ENCODE measurements around the gene GRID1. TPM values are rescaled to one million over a fixed set of nuclear protein-coding genes. Genes with fewer than 3 reads are reported as not detected.

Gene GRID1
- total RNA-seq, 4 donors from 2014 or later, result 17.2 to 28.1 (median 23.6) TPM

DNA sequence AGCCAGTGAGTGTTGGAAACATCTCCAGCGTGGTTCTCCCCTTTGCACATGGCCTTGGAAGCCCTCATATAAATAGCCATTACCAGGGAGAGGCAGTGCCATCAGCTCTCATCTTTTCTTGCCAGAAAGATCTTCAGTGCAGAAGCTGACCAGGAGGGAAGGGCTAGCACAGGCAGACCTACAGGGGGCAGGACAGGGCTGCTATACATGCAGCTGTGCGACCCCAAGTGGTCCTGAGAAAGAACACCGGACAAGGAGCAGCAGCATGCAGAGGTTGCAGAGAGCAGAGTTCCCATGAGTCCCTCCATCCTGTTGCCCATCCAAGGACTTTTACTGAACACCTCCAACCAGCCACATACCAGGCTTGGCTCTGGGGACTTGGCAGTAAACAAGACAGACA is 17.1 kb downstream of the GRID1 start:
- TF ChIP-seq, protein P1, sequence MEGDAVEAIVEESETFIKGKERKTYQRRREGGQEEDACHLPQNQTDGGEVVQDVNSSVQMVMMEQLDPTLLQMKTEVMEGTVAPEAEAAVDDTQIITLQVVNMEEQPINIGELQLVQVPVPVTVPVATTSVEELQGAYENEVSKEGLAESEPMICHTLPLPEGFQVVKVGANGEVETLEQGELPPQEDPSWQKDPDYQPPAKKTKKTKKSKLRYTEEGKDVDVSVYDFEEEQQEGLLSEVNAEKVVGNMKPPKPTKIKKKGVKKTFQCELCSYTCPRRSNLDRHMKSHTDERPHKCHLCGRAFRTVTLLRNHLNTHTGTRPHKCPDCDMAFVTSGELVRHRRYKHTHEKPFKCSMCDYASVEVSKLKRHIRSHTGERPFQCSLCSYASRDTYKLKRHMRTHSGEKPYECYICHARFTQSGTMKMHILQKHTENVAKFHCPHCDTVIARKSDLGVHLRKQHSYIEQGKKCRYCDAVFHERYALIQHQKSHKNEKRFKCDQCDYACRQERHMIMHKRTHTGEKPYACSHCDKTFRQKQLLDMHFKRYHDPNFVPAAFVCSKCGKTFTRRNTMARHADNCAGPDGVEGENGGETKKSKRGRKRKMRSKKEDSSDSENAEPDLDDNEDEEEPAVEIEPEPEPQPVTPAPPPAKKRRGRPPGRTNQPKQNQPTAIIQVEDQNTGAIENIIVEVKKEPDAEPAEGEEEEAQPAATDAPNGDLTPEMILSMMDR (IDR thresholded peaks at IDR 0.05), result peak in 1 of 6 experiments; percentile 14
- TF ChIP-seq POLR2A (IDR thresholded peaks at IDR 0.05), result no peak
- no peak overlapping the region for H3K27ac ChIP-seq
- peaks cover 26 to 36% of the 10 kb centered on the region in 2 donors for H3K4me1 ChIP-seq
- DNase-seq, result no peak
- intact Hi-C loops (cut with DNase I), result no loop called here
- H3K36me3 ChIP-seq, result no peaks in the 10 kb centered on the region
- WGBS, 2 donors, result 38 to 47% methylated on average over 3 of the region's 3 CpGs
- H3K27me3 ChIP-seq, result no peaks in the 10 kb centered on the region
- no peak overlapping the region for H3K4me3 ChIP-seq (replicated peaks in 1 of 3)
- H3K9me3 ChIP-seq, result no peaks in the 10 kb centered on the region

GRCh38 chr10:86348321-86349210 is 18.0 kb downstream of the GRID1 start:
- no peaks in the 10 kb centered on the region for H3K27me3 ChIP-seq
- TF ChIP-seq, protein P1 (IDR thresholded peaks at IDR 0.05), result peak in 3 of 6 experiments; percentile 16 to 22 (median 18)
- no peak for TF ChIP-seq POLR2A (IDR thresholded peaks at IDR 0.05)
- H3K4me1 ChIP-seq, result peaks cover 30 to 43% of the 10 kb centered on the region in 2 donors
- H3K4me3 ChIP-seq (replicated peaks in 1 of 3), result no peak overlapping the region
- no peaks in the 10 kb centered on the region for H3K9me3 ChIP-seq
- no peaks in the 10 kb centered on the region for H3K36me3 ChIP-seq
- no peak for DNase-seq
- WGBS, 2 donors, result 88 to 90% methylated on average over 12 to 20 of the region's 23 CpGs
- H3K27ac ChIP-seq, result no peak overlapping the region
- intact Hi-C loops (cut with DNase I), result no loop called here

DNA sequence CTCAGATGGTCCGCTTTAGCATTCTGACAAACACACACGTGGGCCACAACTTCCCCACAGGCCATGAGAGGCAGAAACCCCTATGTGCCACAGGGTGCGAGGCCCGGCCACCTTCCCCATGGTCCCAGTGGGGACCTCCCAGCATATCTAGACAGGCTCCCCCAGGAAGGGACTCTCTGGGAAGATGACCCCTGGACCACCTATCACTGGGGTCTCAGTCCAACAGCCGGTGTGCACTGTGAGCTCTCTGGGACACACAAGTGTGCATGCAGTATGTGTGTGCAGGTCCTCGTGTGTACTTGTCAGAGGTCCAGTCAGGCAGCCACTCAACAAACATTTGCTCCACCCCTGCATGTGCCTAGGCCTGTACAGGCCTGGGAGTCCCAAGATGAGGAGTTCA is 18.7 kb downstream of the GRID1 start:
- Histone ChIP-seq H3K27me3 (no peaks in the 10 kb centered on the region), H3K4me1 (peaks cover 34 to 48% of the 10 kb centered on the region in 2 donors), H3K27ac (peak overlapping the region in 1 of 3 donors; percentile 12), H3K4me3 (replicated peaks in 1 of 3) (no peak overlapping the region), H3K36me3 (no peaks in the 10 kb centered on the region), H3K9me3 (no peaks in the 10 kb centered on the region)
- intact Hi-C loops (cut with DNase I), result no loop called here
- WGBS, 2 donors, result 60 to 94% methylated on average over 1 to 6 of the region's 6 CpGs
- TF ChIP-seq, protein P1 (IDR thresholded peaks at IDR 0.05), result no peak
- DNase-seq, result no peak

- intact Hi-C loops (cut with DNase I), result no loop called here
- Histone ChIP-seq H3K36me3 (no peaks in the 10 kb centered on the region), H3K4me1 (peaks cover 39 to 56% of the 10 kb centered on the region in 2 donors), H3K27me3 (no peaks in the 10 kb centered on the region), H3K27ac (peak overlapping the region; percentile 64 to 79 (median 71)), H3K9me3 (no peaks in the 10 kb centered on the region), H3K4me3 (replicated peaks in 1 of 3) (no peak overlapping the region)
- no peak for DNase-seq
- TF ChIP-seq, protein P1 (IDR thresholded peaks at IDR 0.05), result no peak
- no peak for TF ChIP-seq POLR2A (IDR thresholded peaks at IDR 0.05)
- 69 to 75% methylated on average over 6 of the region's 11 CpGs for WGBS, 2 donors
Measured at GRCh38 chr10:86346799-86347665, 19.6 kb downstream of the GRID1 start.

Measured in thyroid gland (tissue), 4 donors.